ENCODE data around the gene WWC2.

The WWC2 gene

DNA sequence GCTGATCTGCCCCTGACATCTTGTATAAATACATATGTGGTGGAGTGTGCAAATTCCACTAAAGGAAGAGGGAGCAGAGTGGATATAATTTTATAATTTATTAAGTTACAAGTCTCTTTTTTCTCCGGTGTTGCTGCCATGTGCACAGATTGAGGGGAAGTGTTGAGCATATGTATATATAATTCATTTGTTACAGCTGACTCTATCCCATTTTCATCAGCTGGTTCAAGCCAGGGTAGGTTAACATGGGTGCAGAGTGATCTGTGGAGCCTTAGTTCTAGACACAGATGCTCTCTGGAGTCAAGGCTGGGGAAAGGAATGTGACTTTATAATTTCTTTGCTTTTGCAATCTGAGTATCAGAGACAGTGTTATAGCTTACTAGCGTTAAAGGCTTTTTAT, 103.5 kb downstream of the WWC2 start:
- no peak for TF ChIP-seq MYC (IDR thresholded peaks at IDR 0.05; ENCODE audit: low read depth, low read length)
- TF ChIP-seq POLR2A (IDR thresholded peaks at IDR 0.05; ENCODE audit: extremely low read depth, insufficient read length): no peak
- TF ChIP-seq, protein P1, sequence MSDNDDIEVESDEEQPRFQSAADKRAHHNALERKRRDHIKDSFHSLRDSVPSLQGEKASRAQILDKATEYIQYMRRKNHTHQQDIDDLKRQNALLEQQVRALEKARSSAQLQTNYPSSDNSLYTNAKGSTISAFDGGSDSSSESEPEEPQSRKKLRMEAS (IDR thresholded peaks at IDR 0.05; ENCODE audit: low read depth, low read length): no peak
- TF ChIP-seq, protein P2, sequence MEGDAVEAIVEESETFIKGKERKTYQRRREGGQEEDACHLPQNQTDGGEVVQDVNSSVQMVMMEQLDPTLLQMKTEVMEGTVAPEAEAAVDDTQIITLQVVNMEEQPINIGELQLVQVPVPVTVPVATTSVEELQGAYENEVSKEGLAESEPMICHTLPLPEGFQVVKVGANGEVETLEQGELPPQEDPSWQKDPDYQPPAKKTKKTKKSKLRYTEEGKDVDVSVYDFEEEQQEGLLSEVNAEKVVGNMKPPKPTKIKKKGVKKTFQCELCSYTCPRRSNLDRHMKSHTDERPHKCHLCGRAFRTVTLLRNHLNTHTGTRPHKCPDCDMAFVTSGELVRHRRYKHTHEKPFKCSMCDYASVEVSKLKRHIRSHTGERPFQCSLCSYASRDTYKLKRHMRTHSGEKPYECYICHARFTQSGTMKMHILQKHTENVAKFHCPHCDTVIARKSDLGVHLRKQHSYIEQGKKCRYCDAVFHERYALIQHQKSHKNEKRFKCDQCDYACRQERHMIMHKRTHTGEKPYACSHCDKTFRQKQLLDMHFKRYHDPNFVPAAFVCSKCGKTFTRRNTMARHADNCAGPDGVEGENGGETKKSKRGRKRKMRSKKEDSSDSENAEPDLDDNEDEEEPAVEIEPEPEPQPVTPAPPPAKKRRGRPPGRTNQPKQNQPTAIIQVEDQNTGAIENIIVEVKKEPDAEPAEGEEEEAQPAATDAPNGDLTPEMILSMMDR (IDR thresholded peaks at IDR 0.05; ENCODE audit: low read depth, low read length): no peak
- H3K4me3 ChIP-seq (ENCODE audit: low read depth, low read length): no peak overlapping the region

DNA sequence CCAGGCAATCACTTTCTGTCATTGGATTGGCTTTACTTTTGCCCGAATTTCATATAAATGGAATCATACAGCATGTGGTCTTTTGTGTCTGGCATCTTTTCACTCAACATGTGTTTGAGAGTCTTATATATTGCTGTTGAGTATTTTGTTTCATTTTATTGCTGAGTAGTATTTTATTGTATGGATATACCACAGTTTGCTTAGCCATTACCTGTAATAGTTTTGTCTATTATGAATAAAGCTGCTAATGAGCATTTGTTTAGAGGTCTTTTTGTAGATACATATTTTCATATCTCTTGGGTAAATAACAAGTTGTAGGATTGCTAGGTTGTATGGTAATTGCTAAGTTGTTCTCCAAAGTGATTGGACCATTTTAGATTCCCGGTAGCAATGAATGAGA, 105.7 kb downstream of the WWC2 start:
- TF ChIP-seq, protein P1 (IDR thresholded peaks at IDR 0.05; ENCODE audit: low read depth, low read length): no peak

More for the DNA sequence above, 103.5 kb downstream of the WWC2 start:
- no peak for DNase-seq (ENCODE audit: low read depth)

DNA sequence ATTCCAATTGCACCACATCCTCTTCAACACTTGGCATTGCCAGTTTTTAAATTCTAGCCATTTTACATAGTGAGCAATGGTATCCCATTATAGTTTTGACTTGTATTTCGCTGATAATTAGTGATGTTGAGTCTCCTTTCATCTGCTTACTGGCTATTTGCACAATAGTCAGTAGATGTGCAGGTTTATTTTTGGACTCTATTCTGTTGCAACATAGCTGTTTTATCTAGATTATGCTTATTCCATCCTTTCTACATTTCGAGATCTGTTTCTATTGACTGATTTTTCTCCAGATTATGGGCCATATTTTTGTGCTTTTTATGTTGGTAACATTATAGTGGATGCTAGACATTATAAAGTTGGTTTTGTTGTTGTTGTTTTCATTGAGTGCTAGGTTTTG, 106.1 kb downstream of the WWC2 start:
- DNase-seq (ENCODE audit: low read depth): no peak
- no peak overlapping the region for H3K4me3 ChIP-seq (ENCODE audit: low read depth, low read length)
- TF ChIP-seq, protein P2 (IDR thresholded peaks at IDR 0.05; ENCODE audit: low read depth, low read length): no peak
- no peak for TF ChIP-seq MYC (IDR thresholded peaks at IDR 0.05; ENCODE audit: low read depth, low read length)
- TF ChIP-seq, protein P1 (IDR thresholded peaks at IDR 0.05; ENCODE audit: low read depth, low read length): no peak

More for the DNA sequence above, 105.7 kb downstream of the WWC2 start:
- DNase-seq (ENCODE audit: low read depth): no peak
- H3K4me3 ChIP-seq (ENCODE audit: low read depth, low read length): no peak overlapping the region

DNA sequence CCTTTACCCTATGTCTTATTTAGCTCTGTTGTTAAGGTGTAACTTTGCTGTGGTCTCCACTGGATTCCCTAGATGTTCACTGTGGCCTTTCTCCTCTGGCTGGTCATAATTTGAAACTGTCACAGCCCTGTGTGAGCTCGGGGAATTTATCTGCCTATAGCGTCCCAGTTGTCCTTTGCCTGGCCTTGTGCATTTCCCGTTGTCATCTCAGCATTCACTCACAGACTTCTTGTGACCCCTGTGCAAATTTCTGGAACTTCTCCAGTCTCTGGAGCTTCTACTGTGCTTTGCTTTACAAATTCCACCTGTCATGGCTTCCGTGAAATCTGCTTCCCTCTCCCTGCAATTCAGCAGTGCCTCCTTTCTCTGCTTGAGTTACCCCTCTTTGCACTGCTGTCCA, 106.7 kb downstream of the WWC2 start:
- DNase-seq (ENCODE audit: low read depth): no peak
- no peak for TF ChIP-seq MYC (IDR thresholded peaks at IDR 0.05; ENCODE audit: low read depth, low read length)
- TF ChIP-seq POLR2A (IDR thresholded peaks at IDR 0.05; ENCODE audit: extremely low read depth, insufficient read length): no peak
- TF ChIP-seq, protein P2 (IDR thresholded peaks at IDR 0.05; ENCODE audit: low read depth, low read length): no peak
- TF ChIP-seq, protein P1 (IDR thresholded peaks at IDR 0.05; ENCODE audit: low read depth, low read length): no peak
- H3K4me3 ChIP-seq (ENCODE audit: low read depth, low read length): no peak overlapping the region

DNA sequence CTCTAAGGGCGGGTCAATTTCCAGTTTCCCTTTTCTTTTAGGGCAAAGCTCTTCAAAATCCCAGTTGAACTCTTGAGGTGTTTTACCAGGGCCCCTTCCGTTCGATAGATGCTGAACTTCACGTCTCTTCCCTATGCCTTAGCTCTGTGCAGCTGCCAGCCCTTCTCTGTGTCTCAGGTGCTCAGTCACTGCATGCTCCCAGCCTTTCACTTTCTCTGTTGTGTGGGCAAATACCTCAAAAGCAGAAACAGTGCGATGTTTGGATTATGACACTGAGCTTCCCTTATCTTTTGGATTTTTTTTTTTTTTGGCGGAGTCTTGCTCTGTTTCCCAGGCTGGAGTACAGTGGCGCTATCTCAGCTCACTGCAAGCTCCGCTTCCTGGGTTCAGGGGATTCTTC, 112.5 kb downstream of the WWC2 start:
- no peak overlapping the region for H3K4me3 ChIP-seq (ENCODE audit: low read depth, low read length)
- TF ChIP-seq, protein P1 (IDR thresholded peaks at IDR 0.05; ENCODE audit: low read depth, low read length): no peak
- TF ChIP-seq, protein P2 (IDR thresholded peaks at IDR 0.05; ENCODE audit: low read depth, low read length): no peak
- TF ChIP-seq MYC (IDR thresholded peaks at IDR 0.05; ENCODE audit: low read depth, low read length) (no peak), POLR2A (IDR thresholded peaks at IDR 0.05; ENCODE audit: extremely low read depth, insufficient read length) (no peak)
- DNase-seq (ENCODE audit: low read depth): no peak

DNA sequence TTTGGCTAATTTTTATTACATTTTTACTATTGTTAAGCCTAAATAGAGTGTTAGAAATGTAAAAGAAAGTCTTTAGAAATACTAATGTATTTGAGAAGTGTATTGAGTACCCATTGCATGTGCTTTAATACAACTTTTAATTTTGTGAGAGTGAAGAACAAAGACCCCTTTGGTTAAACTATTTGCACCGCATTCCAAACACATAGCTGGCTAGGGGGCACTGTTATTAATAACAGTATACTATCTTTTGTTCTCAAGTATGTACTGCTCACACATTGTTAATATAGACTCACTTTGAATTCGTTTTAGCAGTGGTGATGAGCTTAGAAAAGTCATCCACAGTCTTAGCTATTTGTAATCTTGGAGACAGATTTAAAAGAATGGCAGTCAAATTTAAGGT, 114.9 kb downstream of the WWC2 start:
- no peak for DNase-seq (ENCODE audit: low read depth)
- TF ChIP-seq, protein P2 (IDR thresholded peaks at IDR 0.05; ENCODE audit: low read depth, low read length): no peak
- TF ChIP-seq, protein P1 (IDR thresholded peaks at IDR 0.05; ENCODE audit: low read depth, low read length): no peak
- TF ChIP-seq POLR2A (IDR thresholded peaks at IDR 0.05; ENCODE audit: extremely low read depth, insufficient read length): no peak
- no peak for TF ChIP-seq MYC (IDR thresholded peaks at IDR 0.05; ENCODE audit: low read depth, low read length)
- no peak overlapping the region for H3K4me3 ChIP-seq (ENCODE audit: low read depth, low read length)

Measured in NB4 (cell line).